SK-N-SH (cell line): Measurements from ENCODE around the gene DDIT4. TPM values are rescaled to one million over a fixed set of nuclear protein-coding genes. Genes with fewer than 3 reads are reported as not detected.

Experiments
- CTCF ChIA-PET: fragments of 300-600, 350-600 bp; formaldehyde crosslinking; extraction: SDS; loops from one replicate; lab custom pipeline; 2021; lab: Yijun Ruan, JAX
- POLR2A ChIA-PET: fragments of 350-600 bp; sonication (Branson Sonifier 250); formaldehyde crosslinking; extraction: SDS; loops from one replicate; lab custom pipeline; 2020; ENCODE audit warnings: antibody characterized with exemption, inconsistent platforms; lab: Yijun Ruan, JAX
- DNase-seq: peaks from one replicate; pipeline ENCODE4 v3.0.0; 2012
- H2AFZ ChIP-seq: fragments of 200-600 bp; sonication (generic); 2 replicates; pipeline ENCODE4 v1.8.1; 2016; ENCODE audit warnings: antibody characterized with exemption, mild to moderate bottlenecking, low read depth
- H3F3A ChIP-seq: fragments of 200-600 bp; sonication (generic); replicated peaks from 2 replicates; pipeline ENCODE3; 2016; ENCODE audit warnings: antibody characterized with exemption, mild to moderate bottlenecking; ENCODE audit not compliant: insufficient read depth
- H3K27ac ChIP-seq, 2 experiments: fragments of 200-500 bp in 1 of 2; fragments of 200-600 bp in 1 of 2; sonication (Bioruptor generic) in 1 of 2; sonication (generic), shearing (Covaris generic) in 1 of 2; 2 replicates each; pipeline versions ENCODE4 v1.5.1 to v1.6.1; 2014 to 2016; ENCODE audit warnings: low read depth in 2 of 2, inconsistent platforms in 1 of 2, low read length in 1 of 2, mild to moderate bottlenecking in 1 of 2, mixed read lengths in 1 of 2
- H3K27me3 ChIP-seq: fragments of 200-600 bp; sonication (generic), shearing (Covaris generic); 2 replicates; pipeline ENCODE4 v1.6.1; 2016; ENCODE audit warnings: mixed run types; ENCODE audit not compliant: insufficient read depth
- H3K36me3 ChIP-seq, 2 experiments: fragments of 200-500 bp in 1 of 2; fragments of 200-600 bp in 1 of 2; sonication (Bioruptor generic) in 1 of 2; sonication (generic) in 1 of 2; replicated peaks in 1 of 2; 2 replicates each; pipeline versions ENCODE3 to v1.5.1; 2014 to 2016; ENCODE audit warnings: low read length in 1 of 2, mild to moderate bottlenecking in 1 of 2; ENCODE audit not compliant: insufficient read depth in 2 of 2, control insufficient read depth in 1 of 2
- H3K4me1 ChIP-seq, 2 experiments: fragments of 200-500 bp in 1 of 2; fragments of 200-600 bp in 1 of 2; sonication (Bioruptor generic) in 1 of 2; sonication (generic), shearing (Covaris generic) in 1 of 2; 2 replicates each; pipeline versions ENCODE4 v1.5.1 to v1.6.1; 2014 to 2016; ENCODE audit warnings: low read depth in 1 of 2, low read length in 1 of 2, mixed run types in 1 of 2; ENCODE audit not compliant: insufficient read depth in 2 of 2, control insufficient read depth in 1 of 2
- H3K4me2 ChIP-seq: fragments of 200-600 bp; sonication (generic), shearing (Covaris generic); 2 replicates; pipeline ENCODE4 v1.6.1; 2017; ENCODE audit warnings: mixed run types
- H3K4me3 ChIP-seq, 2 experiments: fragments of 200-500 bp in 1 of 2; fragments of 200-600 bp in 1 of 2; sonication (Bioruptor generic) in 1 of 2; sonication (generic), shearing (Covaris generic) in 1 of 2; 2 replicates each; pipeline versions ENCODE4 v1.5.1 to v1.8.1; 2014 to 2016; ENCODE audit warnings: low read depth in 2 of 2, inconsistent platforms in 1 of 2, low read length in 1 of 2, mild to moderate bottlenecking in 1 of 2, mixed read lengths in 1 of 2, moderate library complexity in 1 of 2
- H3K79me2 ChIP-seq: fragments of 200-600 bp; sonication (generic); 2 replicates; pipeline ENCODE4 v1.8.1; 2017; ENCODE audit warnings: mild to moderate bottlenecking; ENCODE audit not compliant: insufficient read depth
- H3K9ac ChIP-seq: fragments of 200-600 bp; sonication (generic); 2 replicates; pipeline ENCODE4 v1.6.1; 2017; ENCODE audit warnings: mixed run types
- H3K9me2 ChIP-seq: fragments of 200-600 bp; sonication (generic); 2 replicates; pipeline ENCODE4 v1.6.1; 2017; ENCODE audit warnings: mixed run types
- H3K9me3 ChIP-seq: fragments of 200-600 bp; sonication (generic); 2 replicates; pipeline ENCODE4 v1.6.1; 2017; ENCODE audit warnings: mixed run types, mild to moderate bottlenecking, moderate library complexity
- H4K20me1 ChIP-seq: fragments of 200-600 bp; sonication (generic); 2 replicates; pipeline ENCODE4 v1.6.1; 2017; ENCODE audit warnings: mild to moderate bottlenecking, mixed run types; ENCODE audit not compliant: insufficient read depth
- CHD2 ChIP-seq: fragments of 150-350 bp; IDR thresholded peaks from 2 replicates; pipeline ENCODE4 v1.6.1; 2018; ENCODE audit warnings: low read length; ENCODE audit not compliant: partially characterized antibody
- CTCF ChIP-seq: fragments of 200-600 bp; sonication (generic); IDR thresholded peaks from 2 replicates; pipeline ENCODE4 v1.6.1; 2017; ENCODE audit warnings: antibody characterized with exemption, mild to moderate bottlenecking, moderate library complexity
- FOXJ3 ChIP-seq: sonication (generic); formaldehyde crosslinking; IDR thresholded peaks from 2 replicates; pipeline ENCODE4 v1.5.1; 2020; ENCODE audit warnings: mild to moderate bottlenecking, missing genetic modification reagents
- GABPA ChIP-seq: IDR thresholded peaks from 2 replicates; pipeline ENCODE4 v1.4.0; 2012; ENCODE audit warnings: low read depth, mild to moderate bottlenecking
- GATA2 ChIP-seq: sonication (generic); formaldehyde crosslinking; IDR thresholded peaks from 2 replicates; pipeline ENCODE4 v1.5.0; 2020; ENCODE audit warnings: mild to moderate bottlenecking, missing genetic modification reagents
- IRF3 ChIP-seq: fragments of 150-350 bp; IDR thresholded peaks from 2 replicates; pipeline ENCODE4 v1.6.1; 2016; ENCODE audit warnings: mild to moderate bottlenecking, low read depth, low read length
- MAX ChIP-seq: IDR thresholded peaks from 2 replicates; pipeline ENCODE4 v1.4.0; 2012; ENCODE audit warnings: low read depth
- NFIC ChIP-seq: IDR thresholded peaks from 2 replicates; pipeline ENCODE4 v1.4.0; 2012; ENCODE audit warnings: borderline replicate concordance
- POLR2AphosphoS5 ChIP-seq: IDR thresholded peaks from 2 replicates; pipeline ENCODE4 v1.6.1; 2012; ENCODE audit warnings: low read depth, low read length
- RAD21 ChIP-seq: IDR thresholded peaks from 2 replicates; pipeline ENCODE4 v1.6.1; 2012; ENCODE audit warnings: mild to moderate bottlenecking, low read length
- RCOR1 ChIP-seq: fragments of 150-350 bp; IDR thresholded peaks from 2 replicates; pipeline ENCODE4 v1.6.1; 2017; ENCODE audit warnings: antibody characterized with exemption, low read length
- RFX5 ChIP-seq: IDR thresholded peaks from 2 replicates; pipeline ENCODE4 v1.6.1; 2012; ENCODE audit warnings: mild to moderate bottlenecking, improper control_type of control experiment, low read length
- RXRA ChIP-seq: IDR thresholded peaks from 2 replicates; pipeline ENCODE4 v1.4.0; 2012; ENCODE audit warnings: low read depth, mild to moderate bottlenecking, borderline replicate concordance
- SMC3 ChIP-seq: IDR thresholded peaks from 2 replicates; pipeline ENCODE4 v1.6.1; 2012; ENCODE audit warnings: low read depth, low read length, improper control_type of control experiment
- TCF12 ChIP-seq: IDR thresholded peaks from 2 replicates; pipeline ENCODE4 v1.4.0; 2012
- USF1 ChIP-seq: IDR thresholded peaks from 2 replicates; pipeline ENCODE4 v1.4.0; 2012; ENCODE audit warnings: low read depth, borderline replicate concordance
- ZBTB33 ChIP-seq: IDR thresholded peaks from 2 replicates; pipeline ENCODE4 v1.4.0; 2012; ENCODE audit warnings: low read depth, borderline replicate concordance
- WGBS: methylation state at CpG from one replicate; pipeline ENCODE4 v1.1.6; 2017; ENCODE audit warnings: low lambda C conversion rate; 5-methylcytosine and 5-hydroxymethylcytosine counted together
- polyA plus RNA-seq, 3 experiments: library from polyadenylated mRNA; depleted of rRNA; stranded (reverse); fragments of >200 nt; gene quantifications; 2 replicates each; pipeline ENCODE4 v1.2.3, GENCODE V29; 2012

The DDIT4 gene
- polyA plus RNA-seq, 1 of the 3 experiments (the other 2 are of a cell fraction) = 24.9 TPM

- 93% methylated on average over 3 of the region's 8 CpGs for WGBS
- CTCF ChIA-PET = interaction anchor here (0.7 to 2.1 kb wide), 3 partner anchors 29 to 80 kb away, joined by 3 to 8 read pairs (median 3); partner anchors contain the start of gene DDIT4
- Histone ChIP-seq H3K9ac (no peak overlapping the region), H3K9me3 (no peaks in the 10 kb centered on the region), H3K4me2 (no peak overlapping the region), H3K36me3 (no peaks in the 10 kb centered on the region), H3K27ac (no peak overlapping the region), H4K20me1 (no peaks in the 10 kb centered on the region), H2AFZ (no peak overlapping the region), H3K4me3 (no peak overlapping the region), H3K27me3 (no peaks in the 10 kb centered on the region), H3K4me1 (peaks cover 5 to 11% of the 10 kb centered on the region in 2 experiments; a peak in 2 of 4 replicates), H3K79me2 (no peaks in the 10 kb centered on the region), H3K9me2 (no peaks in the 10 kb centered on the region), H3F3A (no peaks in the 10 kb centered on the region)
- DNase-seq = no peak
- POLR2A ChIA-PET = interaction anchor here (0.8 kb wide), 1 partner anchor 30 kb away, joined by 5 read pairs; the partner anchor contains the start of gene DDIT4
- TF ChIP-seq RCOR1 = no peak
- TF ChIP-seq ZBTB33 = no peak
- no peak for TF ChIP-seq POLR2AphosphoS5
- TF ChIP-seq RAD21 = no peak
- TF ChIP-seq MAX = no peak
- TF ChIP-seq CHD2 = no peak
- TF ChIP-seq FOXJ3 (CRISPR knock-in tag) = no peak
- TF ChIP-seq GATA2 (CRISPR knock-in tag) = no peak
Measured at GRCh38 chr10:72303424-72304128, 29.9 kb downstream of the DDIT4 start.

- no peak for DNase-seq
- POLR2A ChIA-PET = interaction anchor here (0.7 to 1.3 kb wide), 2 partner anchors 30 to 33 kb away, joined by 3 to 4 read pairs; partner anchors contain the start of gene DDIT4
- no peaks in the 10 kb centered on the region for H3K79me2 ChIP-seq
- no peaks in the 10 kb centered on the region for H3F3A ChIP-seq
- H3K9me3 ChIP-seq = no peaks in the 10 kb centered on the region
- 76% methylated on average over 4 of the region's 5 CpGs for WGBS
- no peak overlapping the region for H2AFZ ChIP-seq
- H3K4me3 ChIP-seq = no peak overlapping the region
- no peaks in the 10 kb centered on the region for H3K36me3 ChIP-seq
- H3K4me2 ChIP-seq = no peak overlapping the region
- H3K27ac ChIP-seq = no peak overlapping the region
- H3K9ac ChIP-seq = no peak overlapping the region
- CTCF ChIA-PET = interaction anchor here (1.5 kb wide), 1 partner anchor 31 kb away, joined by 3 read pairs; no protein-coding TSS in a partner anchor
- H3K9me2 ChIP-seq = no peaks in the 10 kb centered on the region
- no peaks in the 10 kb centered on the region for H4K20me1 ChIP-seq
- peaks cover 9 to 29% of the 10 kb centered on the region in 2 experiments; a peak in 2 of 4 replicates for H3K4me1 ChIP-seq
- no peaks in the 10 kb centered on the region for H3K27me3 ChIP-seq
- TF ChIP-seq USF1 (no peak), RXRA (no peak), ZBTB33 (no peak), RCOR1 (no peak), SMC3 (no peak), TCF12 (no peak), GABPA (no peak), NFIC (no peak), CTCF (no peak), RAD21 (no peak), RFX5 (no peak), CHD2 (no peak), IRF3 (no peak)
Measured at GRCh38 chr10:72306215-72306760, 32.6 kb downstream of the DDIT4 start.
